Heart left ventricle (tissue), 16 donors: ENCODE results near the gene STIM1. TPM values are rescaled to one million over a fixed set of nuclear protein-coding genes. Genes with fewer than 3 reads are reported as not detected.

ENCODE experiments used
- ATAC-seq, 4 donors: fragments of 200-7000 bp; cut with Tn5 transposase; one replicate each; pipeline ENCODE4 v1.9.1; 2020 to 2022; ENCODE audit warnings: moderate library complexity in 4 of 4, mild to moderate bottlenecking in 3 of 4, moderate number of reproducible peaks in 1 of 4
- DNase-seq, 5 donors: peaks; one replicate each; pipeline ENCODE4 v3.0.0-alpha.2; 2020
- H3K27ac ChIP-seq, 12 donors: fragments of 200-600 bp; sonication (generic) in 4 of 12; one replicate each; pipeline versions ENCODE4 v1.5.0 to v1.8.0; 2016 to 2022; ENCODE audit warnings: mild to moderate bottlenecking in 2 of 12
- H3K27me3 ChIP-seq, 9 donors: fragments of 200-600 bp; sonication (generic) in 2 of 9; one replicate each; pipeline versions ENCODE4 v1.5.1 to v1.8.0; 2016 to 2022; ENCODE audit warnings: mild to moderate bottlenecking in 3 of 9
- H3K36me3 ChIP-seq, 9 donors: fragments of 200-600 bp; sonication (generic) in 2 of 9; one replicate each; pipeline versions ENCODE4 v1.5.0 to v1.8.0; 2018 to 2022; ENCODE audit warnings: mild to moderate bottlenecking in 2 of 9
- H3K4me1 ChIP-seq, 12 donors: fragments of 200-600 bp; sonication (generic) in 4 of 12; one replicate each; pipeline versions ENCODE4 v1.5.0 to v1.8.0; 2016 to 2022; ENCODE audit warnings: mild to moderate bottlenecking in 3 of 12
- H3K4me3 ChIP-seq, 12 donors: fragments of 200-600 bp; sonication (generic) in 4 of 12; one replicate each; pipeline versions ENCODE4 v1.5.0 to v1.8.0; 2017 to 2022; ENCODE audit warnings: mild to moderate bottlenecking in 9 of 12, moderate library complexity in 4 of 12
- H3K9me3 ChIP-seq, 12 donors: fragments of 200-600 bp; sonication (generic) in 4 of 12; one replicate each; pipeline versions ENCODE4 v1.5.0 to v1.8.0; 2016 to 2022; ENCODE audit warnings: mild to moderate bottlenecking in 1 of 12
- CTCF ChIP-seq, 12 donors: fragments of 200-600 bp; sonication (generic) in 4 of 12; IDR thresholded peaks; one replicate each; pipeline versions ENCODE4 v1.5.0 to v1.8.0; 2018 to 2022; ENCODE audit warnings: antibody characterized with exemption in 12 of 12, mild to moderate bottlenecking in 5 of 12
- POLR2A ChIP-seq, 2 donors: fragments of 450-650 bp; IDR thresholded peaks; one replicate each; pipeline ENCODE4 v1.6.1; 2017; ENCODE audit warnings: antibody characterized with exemption in 2 of 2, mild to moderate bottlenecking in 2 of 2, moderate library complexity in 2 of 2
- WGBS, 4 donors: extraction: QIAGEN DNeasy Blood & Tissue Kit in 2 of 4; methylation state at CpG; one replicate each; pipeline versions ENCODE4 v1.1.5 to v1.1.7; 2013 to 2018; 5-methylcytosine and 5-hydroxymethylcytosine counted together
- intact Hi-C, 10 donors: fragments of 100-400 bp; cut with DNase I; formaldehyde crosslinking; loops; one replicate each; pipeline versions ENCODE4 v1.11.1 to v1.14.2; 2022
- polyA plus RNA-seq, 2 donors: library from polyadenylated mRNA; stranded (reverse); fragments of 200-250 nt; gene quantifications; one replicate each; pipeline ENCODE4 v1.2.3, GENCODE V29; 2013
- total RNA-seq, 9 donors: library from RNA; depleted of rRNA in 2 of 9; stranded (reverse); fragments of >200 nt in 2 of 9; fragmentation: NEBNext Ultra II Directional in 3 of 9; extraction: Animal tissue kit (Norgen Biotek cat#: 25700) in 3 of 9; gene quantifications; one replicate each; pipeline versions ENCODE4 v1.1.0 to v1.2.4, GENCODE V29; 2016 to 2023
- donor health status: ischemic (EF 13 %, LVEDD 7.1; RV severe dilation, severe dysfunction).
- donor health status: healthy with polysubstance abuse.
- donor health status: DM: no; HTN: yes; CAD: no.
- donor health status: DM: no; HTN: no; CAD: no.
- donor health status: ischemic (EF 25% LVEDD 6.9; RV normal size, moderate dysfunction).
- donor health status: ischemic (EF 25% LVEDD 5.7; RV mildly dilated, moderate dysfunction).
- donor health status: healthy.
- donor health status: DM: yes; HTN: yes; CAD: no.
- donor health status: ischemic (EF 35%, LVEDD 5.7; RV mildly dilated, moderate dysfunction).
- donor health status: nonischemic (EF 11% LVEDD 7.7; RV severe dilation, severe dysfunction).
- donor health status: DM: yes; HTN: yes; CAD: no.
- donor health status: PGD.
- donor health status: ischemic (EF 29% LVEDD 5.4; RV normal size, mild dysfunction).
- donor health status: nonischemic (EF 23%, LVEDD 6.1; RV moderate dilation, normal function).

STIM1 gene
- total and polyA plus RNA-seq, 11 donors, result 13.2 to 42.9 (median 28.9) TPM

GRCh38 chr11:3902441-3902840 is 47.0 kb downstream of the STIM1 start:
- ATAC-seq (no peak), DNase-seq (no peak)
- Histone ChIP-seq H3K4me3 (no peak overlapping the region), H3K9me3 (no peaks in the 10 kb centered on the region), H3K36me3 (no peaks in the 10 kb centered on the region), H3K27me3 (no peaks in the 10 kb centered on the region), H3K27ac (no peak overlapping the region), H3K4me1 (peaks cover 0 to 58% (median 18%) of the 10 kb centered on the region in 12 donors)
- TF ChIP-seq CTCF (IDR thresholded peaks at IDR 0.05) (no peak), POLR2A (IDR thresholded peaks at IDR 0.05) (no peak)
- WGBS, 4 donors, result 82 to 96% (median 91%) methylated on average over 7 of the region's 7 CpGs
- intact Hi-C loops, result no loop called here

- TF ChIP-seq POLR2A (IDR thresholded peaks at IDR 0.05) (no peak), CTCF (IDR thresholded peaks at IDR 0.05) (no peak)
- H3K27ac ChIP-seq, result peak overlapping the region in 1 of 12 donors; percentile 3
- peaks cover 0 to 63% (median 20%) of the 10 kb centered on the region in 12 donors for H3K4me1 ChIP-seq
- H3K4me3 ChIP-seq, result no peak overlapping the region
- H3K36me3 ChIP-seq, result no peaks in the 10 kb centered on the region
- H3K9me3 ChIP-seq, result no peaks in the 10 kb centered on the region
- DNase-seq (no peak), ATAC-seq (no peak)
- WGBS, 4 donors, result 91 to 100% (median 93%) methylated on average over 1 of the region's 1 CpG
- intact Hi-C loops, result no loop called here
- no peaks in the 10 kb centered on the region for H3K27me3 ChIP-seq
Measured at GRCh38 chr11:3903207-3903896, 47.9 kb downstream of the STIM1 start.

GRCh38 chr11:3904228-3904627 is 48.8 kb downstream of the STIM1 start:
- ATAC-seq (peak; percentile 65 to 89 (median 80)), DNase-seq (peak in 1 of 5 donors; percentile 21)
- Histone ChIP-seq H3K4me1 (peaks cover 0 to 63% (median 20%) of the 10 kb centered on the region in 12 donors), H3K4me3 (no peak overlapping the region), H3K27ac (no peak overlapping the region), H3K9me3 (no peaks in the 10 kb centered on the region), H3K36me3 (no peaks in the 10 kb centered on the region), H3K27me3 (no peaks in the 10 kb centered on the region)
- 85 to 93% (median 89%) methylated on average over 5 of the region's 5 CpGs for WGBS, 4 donors
- TF ChIP-seq CTCF (IDR thresholded peaks at IDR 0.05) (no peak), POLR2A (IDR thresholded peaks at IDR 0.05) (no peak)
- intact Hi-C loops, result no loop called here

- H3K36me3 ChIP-seq, result no peaks in the 10 kb centered on the region
- no peak for TF ChIP-seq CTCF (IDR thresholded peaks at IDR 0.05)
- TF ChIP-seq POLR2A (IDR thresholded peaks at IDR 0.05), result no peak
- no peaks in the 10 kb centered on the region for H3K9me3 ChIP-seq
- H3K4me3 ChIP-seq, result no peak overlapping the region
- DNase-seq, result no peak
- H3K27ac ChIP-seq, result no peak overlapping the region
- peaks cover 0 to 63% (median 20%) of the 10 kb centered on the region in 12 donors for H3K4me1 ChIP-seq
- peak in 2 of 4 donors; percentile 38 to 43 for ATAC-seq
- intact Hi-C loops, result no loop called here
- no peaks in the 10 kb centered on the region for H3K27me3 ChIP-seq
- WGBS, 4 donors, result 84 to 90% (median 85%) methylated on average over 3 of the region's 3 CpGs
Measured at GRCh38 chr11:3905080-3905953, 49.9 kb downstream of the STIM1 start.
